IMR-90 (cell line): Measurements from ENCODE around the gene TSHZ3. TPM values are rescaled to one million over a fixed set of nuclear protein-coding genes. Genes with fewer than 3 reads are reported as not detected.

ENCODE experiments used
- ATAC-seq: fragments of 200-7000 bp; cut with Tn5 transposase; 2 replicates; pipeline ENCODE4 v1.9.1; 2020; ENCODE audit warnings: low read depth, mild to moderate bottlenecking, moderate library complexity
- BruUV-seq: library from RNA; stranded (reverse); fragments of 400-500 nt; replicated peaks from 2 replicates; lab custom pipeline; 2021; lab: Mats Ljungman, UMichigan
- CTCF ChIA-PET: fragments of 300-600 bp; formaldehyde crosslinking; extraction: SDS; loops from one replicate; lab custom pipeline; 2021; ENCODE audit warnings: antibody characterized with exemption; lab: Yijun Ruan, JAX
- POLR2A ChIA-PET: fragments of 300-600 bp; sonication (Branson Sonifier 250); formaldehyde crosslinking; loops from one replicate; lab custom pipeline; 2022; ENCODE audit warnings: antibody characterized with exemption; ENCODE audit not compliant: unreplicated experiment; lab: Charles Lee
- DNase-seq: peaks from one replicate; pipeline ENCODE4 v3.0.0; 2013
- H2AFZ ChIP-seq: replicated peaks from 2 replicates; pipeline ENCODE3; 2013; ENCODE audit warnings: low read length, mild to moderate bottlenecking; ENCODE audit not compliant: poor library complexity
- H2AK5ac ChIP-seq: 2 replicates; pipeline ENCODE4 v1.6.1; 2013; ENCODE audit warnings: low read depth, low read length, inconsistent platforms
- H2AK9ac ChIP-seq: replicated peaks from 2 replicates; pipeline ENCODE3; 2013; ENCODE audit warnings: mild to moderate bottlenecking, low read depth, low read length, moderate library complexity; ENCODE audit not compliant: poor library complexity
- H2BK120ac ChIP-seq: 2 replicates; pipeline ENCODE4 v1.6.1; 2013; ENCODE audit warnings: low read depth, low read length, inconsistent platforms
- H2BK15ac ChIP-seq: 3 replicates; pipeline ENCODE4 v1.6.1; 2013; ENCODE audit warnings: low read depth, low read length, inconsistent platforms
- H2BK20ac ChIP-seq: 2 replicates; pipeline ENCODE4 v1.6.1; 2013; ENCODE audit warnings: low read depth, mild to moderate bottlenecking, inconsistent platforms, low read length, moderate library complexity
- H2BK5ac ChIP-seq: 2 replicates; pipeline ENCODE4 v1.6.1; 2013; ENCODE audit warnings: mild to moderate bottlenecking, low read depth, low read length, inconsistent platforms; ENCODE audit not compliant: poor library complexity, severe bottlenecking
- H3K14ac ChIP-seq: replicated peaks from 2 replicates; pipeline ENCODE4 v1.6.1; 2013; ENCODE audit warnings: low read depth, low read length, inconsistent platforms
- H3K18ac ChIP-seq: 2 replicates; pipeline ENCODE4 v1.6.1; 2013; ENCODE audit warnings: low read depth, low read length, control low read depth
- H3K23ac ChIP-seq: 2 replicates; pipeline ENCODE4 v1.6.1; 2013; ENCODE audit warnings: low read depth, low read length, inconsistent platforms
- H3K27ac ChIP-seq: 2 replicates; pipeline ENCODE4 v1.5.1; 2013; ENCODE audit warnings: mild to moderate bottlenecking, control low read depth, low read length; ENCODE audit not compliant: insufficient read depth
- H3K27me3 ChIP-seq: 2 replicates; pipeline ENCODE4 v1.6.1; 2013; ENCODE audit warnings: low read length; ENCODE audit not compliant: control insufficient read depth, insufficient read depth
- H3K36me3 ChIP-seq: 2 replicates; pipeline ENCODE4 v1.6.1; 2013; ENCODE audit warnings: low read length, mixed read lengths; ENCODE audit not compliant: control insufficient read depth, insufficient read depth
- H3K4ac ChIP-seq: 2 replicates; pipeline ENCODE4 v1.6.1; 2013; ENCODE audit warnings: low read depth, low read length, inconsistent platforms
- H3K4me1 ChIP-seq: 2 replicates; pipeline ENCODE4 v1.6.1; 2013; ENCODE audit warnings: low read length, mixed read lengths; ENCODE audit not compliant: control insufficient read depth, insufficient read depth
- H3K4me2 ChIP-seq: 2 replicates; pipeline ENCODE4 v1.6.1; 2013; ENCODE audit warnings: low read depth, mild to moderate bottlenecking, control low read depth, low read length, moderate library complexity
- H3K4me3 ChIP-seq: 2 replicates; pipeline ENCODE4 v1.5.1; 2013; ENCODE audit warnings: low read depth, mild to moderate bottlenecking, control low read depth, low read length, moderate library complexity; ENCODE audit not compliant: insufficient read depth
- H3K56ac ChIP-seq: 2 replicates; pipeline ENCODE4 v1.6.1; 2013; ENCODE audit warnings: low read length, inconsistent platforms; ENCODE audit not compliant: insufficient read depth; ENCODE audit errors: extremely low read depth
- H3K79me1 ChIP-seq, 2 experiments: 2 replicates each; pipeline ENCODE4 v1.6.1; 2013; ENCODE audit warnings: low read length in 2 of 2, inconsistent platforms in 1 of 2, low read depth in 1 of 2
- H3K9ac ChIP-seq: 2 replicates; pipeline ENCODE4 v1.6.1; 2013; ENCODE audit warnings: low read depth, low read length, control low read depth
- H3K9me1 ChIP-seq: 2 replicates; pipeline ENCODE4 v1.6.1; 2013; ENCODE audit warnings: low read length, inconsistent platforms; ENCODE audit not compliant: insufficient read depth
- H3K9me3 ChIP-seq: 2 replicates; pipeline ENCODE4 v1.6.1; 2013; ENCODE audit warnings: low read length; ENCODE audit not compliant: control insufficient read depth, insufficient read depth
- H4K20me1 ChIP-seq: 2 replicates; pipeline ENCODE4 v1.6.1; 2013; ENCODE audit warnings: low read length, inconsistent platforms; ENCODE audit not compliant: insufficient read depth
- H4K5ac ChIP-seq: 2 replicates; pipeline ENCODE4 v1.6.1; 2013; ENCODE audit warnings: mild to moderate bottlenecking, low read depth, low read length, control low read depth
- H4K8ac ChIP-seq, 2 experiments: 2 replicates each; pipeline ENCODE4 v1.6.1; 2013; ENCODE audit warnings: low read depth in 2 of 2, low read length in 2 of 2, control low read depth in 1 of 2, inconsistent platforms in 1 of 2
- H4K91ac ChIP-seq: 2 replicates; pipeline ENCODE4 v1.6.1; 2013; ENCODE audit warnings: low read depth, low read length, inconsistent platforms; ENCODE audit not compliant: insufficient read depth
- ELK1 ChIP-seq: fragments of 150-350 bp; IDR thresholded peaks from 2 replicates; pipeline ENCODE4 v1.6.1; 2016; ENCODE audit warnings: low read depth, mild to moderate bottlenecking, low read length, moderate library complexity, borderline replicate concordance
- MAZ ChIP-seq: IDR thresholded peaks from 2 replicates; pipeline ENCODE4 v1.6.1; 2012; ENCODE audit warnings: low read depth, mild to moderate bottlenecking, low read length, improper control_type of control experiment, moderate library complexity, borderline replicate concordance
- RCOR1 ChIP-seq: IDR thresholded peaks from 2 replicates; pipeline ENCODE4 v1.6.1; 2012; ENCODE audit warnings: mild to moderate bottlenecking, low read length, improper control_type of control experiment; ENCODE audit not compliant: insufficient replicate concordance
- SMC3 ChIP-seq: fragments of 150-350 bp; IDR thresholded peaks from 2 replicates; pipeline ENCODE4 v1.6.1; 2016; ENCODE audit warnings: low read depth, mild to moderate bottlenecking, antibody characterized with exemption, low read length, moderate library complexity
- WGBS, 2 experiments: methylation state at CpG; one replicate each; pipeline versions ENCODE4 v1.1.5 to v1.1.7; 2013; ENCODE audit warnings: missing lambda C conversion rate in 2 of 2; ENCODE audit not compliant: insufficient read length in 1 of 2; ENCODE audit errors: extremely low coverage in 2 of 2; 5-methylcytosine and 5-hydroxymethylcytosine counted together
- dilution Hi-C: fragments of 300-500 bp; cut with HindIII; formaldehyde crosslinking; loops from one replicate; pipeline ENCODE4 v1.14.3; 2018; ENCODE audit warnings: low sequenced_read_pairs; ENCODE audit not compliant: unreplicated experiment
- in situ Hi-C: fragments of 300-500 bp; cut with MboI; formaldehyde crosslinking; loops from 3 replicates; pipeline ENCODE4 v1.14.3; 2019; ENCODE audit warnings: low sequenced_read_pairs, inconsistent platforms, mixed read lengths
- intact Hi-C: fragments of 100-400 bp; cut with micrococcal nuclease; formaldehyde crosslinking; loops from 2 replicates; pipeline ENCODE4 v1.10.0; 2022
- polyA plus RNA-seq, 3 experiments: library from polyadenylated mRNA; depleted of rRNA; stranded (reverse); fragments of >200 nt; gene quantifications; 2 replicates each; pipeline ENCODE4 v1.2.3, GENCODE V29; 2012; ENCODE audit warnings: low replicate concordance in 1 of 3
- total RNA-seq: library from RNA; depleted of rRNA; stranded (reverse); fragments of >200 nt; gene quantifications from 2 replicates; pipeline ENCODE4 v1.2.3, GENCODE V29; 2012

The TSHZ3 gene
- total and polyA plus RNA-seq, 2 of the 4 experiments (the other 2 are of a cell fraction), result 8.1 to 13.0 TPM

DNA sequence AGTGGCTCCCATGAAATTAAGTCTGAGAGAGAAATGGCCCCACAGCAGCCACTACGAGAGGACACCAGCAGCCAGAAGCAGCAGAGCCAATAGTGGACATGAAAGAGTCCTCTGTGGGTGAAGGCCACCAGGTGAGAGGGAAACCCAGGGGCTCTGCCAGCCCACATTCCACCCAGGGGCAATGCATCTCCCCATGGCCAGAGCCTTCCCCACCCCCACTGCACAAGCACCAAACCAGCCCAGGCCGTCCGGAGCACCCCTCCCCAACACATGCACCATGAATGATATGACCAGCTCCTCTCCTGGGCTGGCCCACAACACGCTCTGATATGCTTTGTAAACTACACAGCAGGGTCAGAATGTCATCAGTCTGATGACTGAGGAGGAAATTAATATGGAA is 66.9 kb downstream of the TSHZ3 start:
- H3K4me1 ChIP-seq, result peaks cover 12% of the 10 kb centered on the region
- intact Hi-C loops (no loop called here), in situ Hi-C loops (no loop called here), dilution Hi-C loops (no loop called here)
- DNase-seq (no peak), ATAC-seq (no peak)
- peaks cover 33% of the 10 kb centered on the region for H3K9me1 ChIP-seq
- ChIA-PET CTCF (no interaction called here), POLR2A (no interaction called here)
- H3K27me3 ChIP-seq, result no peaks in the 10 kb centered on the region
- no peak overlapping the region for H3K23ac ChIP-seq
- H3K56ac ChIP-seq, result no peak overlapping the region
- TF ChIP-seq ELK1 (no peak), RCOR1 (no peak), SMC3 (no peak), MAZ (no peak)
- peaks cover 27% of the 10 kb centered on the region for H3K36me3 ChIP-seq
- no peak overlapping the region for H3K9ac ChIP-seq
- H2BK15ac ChIP-seq, result no peak overlapping the region
- H4K20me1 ChIP-seq, result peaks cover 68% of the 10 kb centered on the region
- H3K4me2 ChIP-seq, result no peak overlapping the region
- H3K79me1 ChIP-seq, result peaks cover 66 to 94% of the 10 kb centered on the region in 2 experiments
- H4K8ac ChIP-seq, result no peak overlapping the region
- BruUV-seq, result no TSS peak
- 100% methylated on average over 1 of the region's 4 CpGs; no CpG with 5 or more reads in 1 of the 2 experiments for WGBS, 2 experiments
- H3K4ac ChIP-seq, result no peak overlapping the region
- H2AFZ ChIP-seq, result no peak overlapping the region
- no peak overlapping the region for H2BK20ac ChIP-seq
- H2BK120ac ChIP-seq, result no peak overlapping the region
- H3K14ac ChIP-seq, result no peak overlapping the region
- no peak overlapping the region for H4K5ac ChIP-seq
- H3K4me3 ChIP-seq, result no peak overlapping the region
- H3K18ac ChIP-seq, result no peak overlapping the region
- no peak overlapping the region for H2BK5ac ChIP-seq
- no peak overlapping the region for H4K91ac ChIP-seq
- no peak overlapping the region for H3K27ac ChIP-seq
- H3K9me3 ChIP-seq, result no peaks in the 10 kb centered on the region
- H2AK9ac ChIP-seq, result no peak overlapping the region
- no peak overlapping the region for H2AK5ac ChIP-seq
